ENCODE results near the gene UGT2B11.

GRCh38 chr4:69210911-69211310, 3.6 kb downstream of the UGT2B11 start:
- TF ChIP-seq MYC (IDR thresholded peaks at IDR 0.05; ENCODE audit: low read depth, low read length) (no peak), POLR2A (IDR thresholded peaks at IDR 0.05; ENCODE audit: extremely low read depth, insufficient read length) (no peak)
- TF ChIP-seq, protein P1, sequence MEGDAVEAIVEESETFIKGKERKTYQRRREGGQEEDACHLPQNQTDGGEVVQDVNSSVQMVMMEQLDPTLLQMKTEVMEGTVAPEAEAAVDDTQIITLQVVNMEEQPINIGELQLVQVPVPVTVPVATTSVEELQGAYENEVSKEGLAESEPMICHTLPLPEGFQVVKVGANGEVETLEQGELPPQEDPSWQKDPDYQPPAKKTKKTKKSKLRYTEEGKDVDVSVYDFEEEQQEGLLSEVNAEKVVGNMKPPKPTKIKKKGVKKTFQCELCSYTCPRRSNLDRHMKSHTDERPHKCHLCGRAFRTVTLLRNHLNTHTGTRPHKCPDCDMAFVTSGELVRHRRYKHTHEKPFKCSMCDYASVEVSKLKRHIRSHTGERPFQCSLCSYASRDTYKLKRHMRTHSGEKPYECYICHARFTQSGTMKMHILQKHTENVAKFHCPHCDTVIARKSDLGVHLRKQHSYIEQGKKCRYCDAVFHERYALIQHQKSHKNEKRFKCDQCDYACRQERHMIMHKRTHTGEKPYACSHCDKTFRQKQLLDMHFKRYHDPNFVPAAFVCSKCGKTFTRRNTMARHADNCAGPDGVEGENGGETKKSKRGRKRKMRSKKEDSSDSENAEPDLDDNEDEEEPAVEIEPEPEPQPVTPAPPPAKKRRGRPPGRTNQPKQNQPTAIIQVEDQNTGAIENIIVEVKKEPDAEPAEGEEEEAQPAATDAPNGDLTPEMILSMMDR (IDR thresholded peaks at IDR 0.05; ENCODE audit: low read depth, low read length) = no peak
- TF ChIP-seq, protein P2, sequence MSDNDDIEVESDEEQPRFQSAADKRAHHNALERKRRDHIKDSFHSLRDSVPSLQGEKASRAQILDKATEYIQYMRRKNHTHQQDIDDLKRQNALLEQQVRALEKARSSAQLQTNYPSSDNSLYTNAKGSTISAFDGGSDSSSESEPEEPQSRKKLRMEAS (IDR thresholded peaks at IDR 0.05; ENCODE audit: low read depth, low read length) = no peak

Measured in NB4 (cell line).